Right atrium auricular region (tissue), 2 donors: ENCODE data around the gene MTCH2. TPM values are rescaled to one million over a fixed set of nuclear protein-coding genes. Genes with fewer than 3 reads are reported as not detected.

Source experiments
- DNase-seq: peaks from one replicate; pipeline ENCODE4 v3.0.0-alpha.2; 2019; ENCODE audit warnings: low spot score
- H3K27ac ChIP-seq, 2 donors: fragments of 200-600 bp; sonication (generic); 1 replicate in 1 of 2; 2 replicates in 1 of 2; pipeline ENCODE4 v1.5.1; 2016 to 2019
- H3K27me3 ChIP-seq, 2 donors: fragments of 200-600 bp; sonication (generic); one replicate each; pipeline versions ENCODE4 v1.5.1 to v1.6.0; 2017 to 2019
- H3K36me3 ChIP-seq: fragments of 200-600 bp; sonication (generic); one replicate; pipeline ENCODE4 v1.5.1; 2016
- H3K4me1 ChIP-seq, 2 donors: fragments of 200-600 bp; sonication (generic); one replicate each; pipeline versions ENCODE4 v1.5.1 to v1.6.0; 2017 to 2019
- H3K4me3 ChIP-seq, 2 donors: fragments of 200-600 bp; sonication (generic); 1 replicate in 1 of 2; 2 replicates in 1 of 2; pipeline ENCODE4 v1.5.1; 2017 to 2019; ENCODE audit warnings: mild to moderate bottlenecking in 1 of 2, moderate library complexity in 1 of 2
- H3K9me3 ChIP-seq, 2 donors: fragments of 200-600 bp; sonication (generic); one replicate each; pipeline ENCODE4 v1.5.1; 2019
- total RNA-seq, 2 donors: library from RNA; depleted of rRNA; stranded (reverse); fragments of >200 nt; gene quantifications; one replicate each; pipeline ENCODE4 v1.1.0, GENCODE V29; 2016
- TF ChIP-seq, protein P1 (sequence below), 2 donors: fragments of 200-600 bp; sonication (generic); IDR thresholded peaks; one replicate each; pipeline ENCODE4 v1.5.1; 2019; ENCODE audit warnings: antibody characterized with exemption in 2 of 2

Gene MTCH2
- total RNA-seq, 2 donors from 2014 or later: 40.9 to 52.4 TPM

- Histone ChIP-seq H3K27ac (no peak overlapping the region), H3K9me3 (no peaks in the 10 kb centered on the region), H3K36me3 (no peaks in the 10 kb centered on the region), H3K4me1 (peaks cover 0 to 18% of the 10 kb centered on the region in 2 donors), H3K27me3 (peaks cover 14 to 17% of the 10 kb centered on the region in 2 donors), H3K4me3 (peak overlapping the region in 1 of 2 donors; percentile 30)
- TF ChIP-seq, protein P1, sequence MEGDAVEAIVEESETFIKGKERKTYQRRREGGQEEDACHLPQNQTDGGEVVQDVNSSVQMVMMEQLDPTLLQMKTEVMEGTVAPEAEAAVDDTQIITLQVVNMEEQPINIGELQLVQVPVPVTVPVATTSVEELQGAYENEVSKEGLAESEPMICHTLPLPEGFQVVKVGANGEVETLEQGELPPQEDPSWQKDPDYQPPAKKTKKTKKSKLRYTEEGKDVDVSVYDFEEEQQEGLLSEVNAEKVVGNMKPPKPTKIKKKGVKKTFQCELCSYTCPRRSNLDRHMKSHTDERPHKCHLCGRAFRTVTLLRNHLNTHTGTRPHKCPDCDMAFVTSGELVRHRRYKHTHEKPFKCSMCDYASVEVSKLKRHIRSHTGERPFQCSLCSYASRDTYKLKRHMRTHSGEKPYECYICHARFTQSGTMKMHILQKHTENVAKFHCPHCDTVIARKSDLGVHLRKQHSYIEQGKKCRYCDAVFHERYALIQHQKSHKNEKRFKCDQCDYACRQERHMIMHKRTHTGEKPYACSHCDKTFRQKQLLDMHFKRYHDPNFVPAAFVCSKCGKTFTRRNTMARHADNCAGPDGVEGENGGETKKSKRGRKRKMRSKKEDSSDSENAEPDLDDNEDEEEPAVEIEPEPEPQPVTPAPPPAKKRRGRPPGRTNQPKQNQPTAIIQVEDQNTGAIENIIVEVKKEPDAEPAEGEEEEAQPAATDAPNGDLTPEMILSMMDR (IDR thresholded peaks at IDR 0.05): no peak
- DNase-seq: no peak
These were observed 48.8 kb downstream of the MTCH2 start for GRCh38 chr11:47593492-47593933.

DNA sequence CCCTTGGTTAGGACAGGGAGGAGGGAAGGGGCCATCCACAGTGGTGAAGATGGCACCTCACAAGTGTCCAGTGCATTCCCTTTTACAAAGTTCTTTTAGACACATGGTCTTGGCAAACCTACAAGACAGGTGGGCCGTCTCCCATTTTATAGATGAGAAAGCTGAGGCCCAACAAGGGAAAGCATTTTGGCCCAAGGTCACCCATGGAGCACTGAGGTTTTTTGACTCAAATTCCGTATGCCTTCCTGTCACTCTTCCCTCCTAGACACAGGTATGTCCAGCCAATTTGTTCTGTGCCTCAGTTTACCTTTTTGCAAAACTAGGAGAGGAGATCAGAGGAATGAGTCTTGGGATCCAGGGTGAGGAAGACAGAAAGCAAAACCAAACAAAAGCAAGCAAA lies 49.4 kb downstream of the MTCH2 start:
- peaks cover 0 to 18% of the 10 kb centered on the region in 2 donors for H3K4me1 ChIP-seq
- TF ChIP-seq, protein P1 (IDR thresholded peaks at IDR 0.05): no peak
- no peak for DNase-seq
- no peak overlapping the region for H3K27ac ChIP-seq
- peaks cover 14 to 17% of the 10 kb centered on the region in 2 donors for H3K27me3 ChIP-seq
- no peaks in the 10 kb centered on the region for H3K9me3 ChIP-seq
- no peaks in the 10 kb centered on the region for H3K36me3 ChIP-seq
- H3K4me3 ChIP-seq: no peak overlapping the region

- Histone ChIP-seq H3K27me3 (peaks cover 14 to 17% of the 10 kb centered on the region in 2 donors), H3K4me1 (peaks cover 0 to 18% of the 10 kb centered on the region in 2 donors), H3K36me3 (no peaks in the 10 kb centered on the region), H3K4me3 (no peak overlapping the region), H3K27ac (no peak overlapping the region), H3K9me3 (no peaks in the 10 kb centered on the region)
- TF ChIP-seq, protein P1 (IDR thresholded peaks at IDR 0.05): no peak
- no peak for DNase-seq
These were observed 50.1 kb downstream of the MTCH2 start for GRCh38 chr11:47592251-47592650.

GRCh38 chr11:47591764-47592163 lies 50.6 kb downstream of the MTCH2 start:
- peaks cover 14 to 17% of the 10 kb centered on the region in 2 donors for H3K27me3 ChIP-seq
- H3K4me1 ChIP-seq: peaks cover 0 to 18% of the 10 kb centered on the region in 2 donors
- H3K9me3 ChIP-seq: no peaks in the 10 kb centered on the region
- no peak overlapping the region for H3K4me3 ChIP-seq
- no peak overlapping the region for H3K27ac ChIP-seq
- TF ChIP-seq, protein P1 (IDR thresholded peaks at IDR 0.05): no peak
- DNase-seq: no peak
- H3K36me3 ChIP-seq: no peaks in the 10 kb centered on the region

DNA sequence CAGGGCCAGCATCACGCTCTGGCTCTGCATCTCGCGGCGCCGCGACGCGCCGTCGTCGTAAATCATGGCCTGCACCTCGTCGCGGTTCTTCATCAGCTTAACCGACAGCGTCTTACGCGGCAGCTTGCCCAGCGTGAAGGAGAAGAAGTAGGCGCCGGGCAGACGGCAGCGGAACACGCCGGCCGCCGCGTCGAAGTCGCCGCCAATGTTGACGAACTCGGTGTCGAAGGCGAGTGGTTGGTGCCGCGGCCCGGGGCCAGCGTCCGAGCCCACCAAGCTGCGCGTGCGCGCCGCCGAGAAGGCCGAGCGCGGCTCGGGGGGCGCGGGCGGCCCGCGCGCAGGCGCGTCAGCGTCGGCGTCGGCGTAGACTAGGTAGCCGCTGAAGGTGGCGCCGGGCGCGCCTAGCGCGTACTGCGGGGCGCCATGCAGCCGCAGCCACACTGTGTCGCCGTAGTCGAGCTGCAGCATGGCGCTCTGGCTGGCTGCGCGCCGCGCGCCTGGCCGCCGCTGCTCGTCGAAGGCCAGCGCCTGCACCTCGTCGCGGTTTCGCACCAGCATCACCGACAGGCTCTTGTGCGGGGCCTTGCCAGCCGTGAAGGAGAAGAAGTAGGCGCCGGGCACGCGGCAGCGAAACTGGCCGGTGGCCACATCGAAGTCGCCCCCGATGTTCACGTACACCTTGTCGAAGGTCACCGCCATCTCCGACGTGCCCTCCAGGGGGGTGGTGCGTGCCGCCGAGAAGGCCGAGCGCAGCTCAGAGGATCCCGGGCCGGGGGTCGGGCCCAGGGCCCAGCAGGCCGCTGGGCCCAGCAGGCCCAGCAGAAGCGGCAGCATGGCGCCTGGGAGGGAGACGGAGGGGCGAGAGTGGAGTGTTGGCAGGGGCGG lies 52.1 kb downstream of the MTCH2 start:
- peaks cover 14 to 17% of the 10 kb centered on the region in 2 donors for H3K27me3 ChIP-seq
- no peaks in the 10 kb centered on the region for H3K36me3 ChIP-seq
- no peaks in the 10 kb centered on the region for H3K9me3 ChIP-seq
- TF ChIP-seq, protein P1 (IDR thresholded peaks at IDR 0.05): no peak
- peaks cover 0 to 22% of the 10 kb centered on the region in 2 donors for H3K4me1 ChIP-seq
- no peak for DNase-seq
- H3K27ac ChIP-seq: no peak overlapping the region
- H3K4me3 ChIP-seq: peak overlapping the region; percentile 13 to 25
